PC-9 (cell line): ENCODE data around the gene TSPYL2. TPM values are rescaled to one million over a fixed set of nuclear protein-coding genes. Genes with fewer than 3 reads are reported as not detected.

ENCODE experiments used
- BruUV-seq: library from RNA; stranded (reverse); fragments of 400-500 nt; replicated peaks from 2 replicates; lab custom pipeline; 2021; lab: Mats Ljungman, UMichigan
- CTCF ChIA-PET: fragments of 300-600 bp; sonication (Branson Sonifier 250); formaldehyde crosslinking; loops from one replicate; lab custom pipeline; 2022; ENCODE audit warnings: antibody characterized with exemption; lab: Charles Lee
- POLR2A ChIA-PET: fragments of 300-600 bp; sonication (Branson Sonifier 250); formaldehyde crosslinking; loops from one replicate; lab custom pipeline; 2022; ENCODE audit warnings: antibody characterized with exemption; ENCODE audit not compliant: unreplicated experiment; lab: Charles Lee
- DNase-seq, 2 experiments: peaks; one replicate each; pipeline versions ENCODE4 v3.0.0 to v3.0.0-alpha.2; 2015 to 2022; ENCODE audit warnings: mixed read lengths in 1 of 2
- H2AFZ ChIP-seq: fragments of 200-600 bp; sonication (generic); 2 replicates; pipeline ENCODE4 v1.8.1; 2017; ENCODE audit warnings: antibody characterized with exemption
- H3F3A ChIP-seq: fragments of 200-600 bp; sonication (generic); 2 replicates; pipeline ENCODE4 v1.8.1; 2017; ENCODE audit warnings: antibody characterized with exemption, mild to moderate bottlenecking, low read depth; ENCODE audit not compliant: insufficient read depth
- H3K27ac ChIP-seq: fragments of 200-600 bp; sonication (generic); 2 replicates; pipeline ENCODE4 v1.6.1; 2016; ENCODE audit warnings: mixed run types
- H3K27me3 ChIP-seq: fragments of 200-600 bp; sonication (generic); 2 replicates; pipeline ENCODE4 v1.6.1; 2016; ENCODE audit warnings: low read depth, mixed run types; ENCODE audit not compliant: insufficient read depth
- H3K36me3 ChIP-seq: fragments of 200-600 bp; sonication (generic); 2 replicates; pipeline ENCODE4 v1.6.1; 2016; ENCODE audit warnings: low read depth, mixed run types
- H3K4me1 ChIP-seq: fragments of 200-600 bp; sonication (generic); replicated peaks from 2 replicates; pipeline ENCODE4 v1.6.1; 2016; ENCODE audit warnings: mixed run types; ENCODE audit not compliant: insufficient read depth
- H3K4me2 ChIP-seq: fragments of 200-600 bp; sonication (generic); 2 replicates; pipeline ENCODE4 v1.6.1; 2017; ENCODE audit warnings: mixed run types
- H3K4me3 ChIP-seq: fragments of 200-600 bp; sonication (generic); 2 replicates; pipeline ENCODE4 v1.6.1; 2016; ENCODE audit warnings: mixed run types
- H3K79me2 ChIP-seq: fragments of 200-600 bp; sonication (generic); 2 replicates; pipeline ENCODE4 v1.6.1; 2017; ENCODE audit warnings: low read depth, mixed run types
- H3K9me2 ChIP-seq: fragments of 200-600 bp; sonication (generic); 2 replicates; pipeline ENCODE4 v1.8.1; 2017; ENCODE audit warnings: mild to moderate bottlenecking; ENCODE audit not compliant: insufficient read depth
- H3K9me3 ChIP-seq: fragments of 200-600 bp; sonication (generic); 2 replicates; pipeline ENCODE4 v1.8.1; 2016; ENCODE audit warnings: low read depth; ENCODE audit not compliant: insufficient read depth
- H4K20me1 ChIP-seq: fragments of 200-600 bp; sonication (generic); 2 replicates; pipeline ENCODE4 v1.8.1; 2017; ENCODE audit not compliant: insufficient read depth
- EZH2 ChIP-seq: fragments of 200-600 bp; sonication (generic); IDR thresholded peaks from 2 replicates; pipeline ENCODE4 v1.8.0; 2017; ENCODE audit warnings: antibody characterized with exemption, low read depth
- intact Hi-C: fragments of 100-400 bp; cut with micrococcal nuclease; formaldehyde crosslinking; loops from one replicate; pipeline ENCODE4 v1.10.0; 2022; ENCODE audit not compliant: unreplicated experiment
- total RNA-seq: library from RNA; stranded (reverse); gene quantifications from 2 replicates; pipeline ENCODE4 v1.2.3, GENCODE V29; 2021
- TF ChIP-seq, protein P1 (sequence below): fragments of 200-600 bp; sonication (generic); conservative IDR thresholded peaks from 2 replicates; pipeline ENCODE4 v1.6.1; 2017; ENCODE audit warnings: mixed run types, antibody characterized with exemption, mild to moderate bottlenecking, moderate library complexity

The TSPYL2 gene
- total RNA-seq, 1 experiment from 2014 or later, result 26.0 TPM

DNA sequence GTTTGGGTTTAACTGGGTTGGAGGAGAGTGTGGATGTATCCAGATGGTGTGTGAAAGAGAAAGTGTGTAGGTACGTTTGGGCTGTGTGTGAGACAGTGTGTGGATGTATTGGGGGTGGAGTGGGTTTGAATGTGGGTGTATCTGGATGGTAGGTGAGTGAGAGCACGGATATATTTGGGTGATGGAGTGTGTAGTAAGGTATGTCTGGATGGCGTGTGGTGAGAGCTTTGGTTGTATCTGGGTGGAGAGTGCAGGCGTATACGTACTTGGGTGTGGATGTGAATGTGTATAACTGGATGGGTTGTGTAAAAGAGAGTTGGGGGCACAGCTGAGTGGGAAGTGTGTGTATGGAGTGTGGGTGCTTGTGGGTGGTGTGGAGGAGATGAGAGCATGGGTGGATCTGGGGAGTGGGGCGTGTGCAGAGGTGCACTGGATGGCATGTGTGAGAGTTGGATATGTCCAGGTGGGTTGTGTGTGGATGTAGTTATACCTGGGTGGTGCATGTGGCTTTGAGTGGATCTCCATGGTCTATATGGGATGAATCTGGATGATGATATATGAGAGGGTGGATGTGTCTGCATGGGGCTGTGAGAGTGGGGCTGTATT lies 26.8 kb upstream of the TSPYL2 start:
- H3K4me1 ChIP-seq, result no peaks in the 10 kb centered on the region
- TF ChIP-seq, protein P1, sequence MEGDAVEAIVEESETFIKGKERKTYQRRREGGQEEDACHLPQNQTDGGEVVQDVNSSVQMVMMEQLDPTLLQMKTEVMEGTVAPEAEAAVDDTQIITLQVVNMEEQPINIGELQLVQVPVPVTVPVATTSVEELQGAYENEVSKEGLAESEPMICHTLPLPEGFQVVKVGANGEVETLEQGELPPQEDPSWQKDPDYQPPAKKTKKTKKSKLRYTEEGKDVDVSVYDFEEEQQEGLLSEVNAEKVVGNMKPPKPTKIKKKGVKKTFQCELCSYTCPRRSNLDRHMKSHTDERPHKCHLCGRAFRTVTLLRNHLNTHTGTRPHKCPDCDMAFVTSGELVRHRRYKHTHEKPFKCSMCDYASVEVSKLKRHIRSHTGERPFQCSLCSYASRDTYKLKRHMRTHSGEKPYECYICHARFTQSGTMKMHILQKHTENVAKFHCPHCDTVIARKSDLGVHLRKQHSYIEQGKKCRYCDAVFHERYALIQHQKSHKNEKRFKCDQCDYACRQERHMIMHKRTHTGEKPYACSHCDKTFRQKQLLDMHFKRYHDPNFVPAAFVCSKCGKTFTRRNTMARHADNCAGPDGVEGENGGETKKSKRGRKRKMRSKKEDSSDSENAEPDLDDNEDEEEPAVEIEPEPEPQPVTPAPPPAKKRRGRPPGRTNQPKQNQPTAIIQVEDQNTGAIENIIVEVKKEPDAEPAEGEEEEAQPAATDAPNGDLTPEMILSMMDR, result no peak
- TF ChIP-seq EZH2, result no peak
- intact Hi-C loops, result no loop called here
- H3K27me3 ChIP-seq, result no peaks in the 10 kb centered on the region
- no peak overlapping the region for H3K4me3 ChIP-seq
- no peak overlapping the region for H2AFZ ChIP-seq
- no peak overlapping the region for H3K4me2 ChIP-seq
- H3K27ac ChIP-seq, result no peak overlapping the region
- no peaks in the 10 kb centered on the region for H3K9me2 ChIP-seq
- no peaks in the 10 kb centered on the region for H3F3A ChIP-seq
- no peaks in the 10 kb centered on the region for H4K20me1 ChIP-seq
- BruUV-seq, result no TSS peak
- DNase-seq, result no peak
- H3K79me2 ChIP-seq, result no peaks in the 10 kb centered on the region
- ChIA-PET CTCF (no interaction called here), POLR2A (no interaction called here)
- no peaks in the 10 kb centered on the region for H3K36me3 ChIP-seq
- H3K9me3 ChIP-seq, result no peaks in the 10 kb centered on the region

DNA sequence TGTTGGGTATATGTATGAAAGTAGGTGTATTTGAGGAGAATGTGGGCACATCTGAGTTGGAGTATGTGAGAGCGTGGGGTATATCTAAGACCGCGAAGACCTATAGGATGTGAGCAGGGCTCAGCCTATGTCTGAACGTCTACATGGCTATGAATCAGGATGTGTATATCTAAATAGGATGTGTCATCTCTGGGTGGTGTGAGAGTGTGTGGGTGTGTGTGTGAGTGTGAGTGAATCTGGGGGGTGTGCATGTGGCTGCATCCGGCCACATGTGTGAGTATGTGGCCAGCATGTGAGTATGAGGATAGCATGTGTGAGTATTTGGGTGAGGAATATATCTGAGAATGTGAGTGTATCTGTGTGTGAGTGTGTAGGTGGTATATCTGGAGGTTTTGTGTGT lies 25.9 kb upstream of the TSPYL2 start:
- H4K20me1 ChIP-seq, result no peaks in the 10 kb centered on the region
- no TSS peak for BruUV-seq
- no peaks in the 10 kb centered on the region for H3K36me3 ChIP-seq
- no peaks in the 10 kb centered on the region for H3K27me3 ChIP-seq
- no peak overlapping the region for H3K4me3 ChIP-seq
- DNase-seq, result no peak
- no peaks in the 10 kb centered on the region for H3K4me1 ChIP-seq
- TF ChIP-seq, protein P1, result no peak
- no peak for TF ChIP-seq EZH2
- POLR2A ChIA-PET, result no interaction called here
- CTCF ChIA-PET, result no interaction called here
- H3K27ac ChIP-seq, result no peak overlapping the region
- H3F3A ChIP-seq, result no peaks in the 10 kb centered on the region
- H3K4me2 ChIP-seq, result no peak overlapping the region
- H3K79me2 ChIP-seq, result no peaks in the 10 kb centered on the region
- H3K9me2 ChIP-seq, result no peaks in the 10 kb centered on the region
- H2AFZ ChIP-seq, result no peak overlapping the region
- intact Hi-C loops, result no loop called here
- no peaks in the 10 kb centered on the region for H3K9me3 ChIP-seq

DNA sequence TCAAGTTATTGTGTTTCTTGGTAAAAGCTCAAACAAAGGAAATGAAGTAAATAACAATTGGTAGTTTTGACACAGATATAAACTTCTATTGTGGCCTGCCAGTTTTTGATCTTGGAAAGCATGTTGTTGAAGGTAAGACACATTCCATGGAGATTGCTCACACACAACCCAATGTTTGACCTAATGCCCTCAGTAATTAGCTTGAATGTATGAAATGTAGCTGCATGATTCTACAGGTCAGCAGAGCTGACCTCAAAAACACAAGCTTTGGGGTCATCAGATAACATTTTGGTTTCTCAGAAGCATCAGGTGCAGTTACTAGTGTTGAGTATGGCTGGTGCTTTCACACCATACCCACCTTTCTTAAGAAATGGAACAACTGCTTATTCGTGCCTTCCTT lies 17.1 kb upstream of the TSPYL2 start:
- H3F3A ChIP-seq, result no peaks in the 10 kb centered on the region
- TF ChIP-seq, protein P1, result no peak
- TF ChIP-seq EZH2, result no peak
- ChIA-PET CTCF (no interaction called here), POLR2A (no interaction called here)
- H3K79me2 ChIP-seq, result no peaks in the 10 kb centered on the region
- no peak overlapping the region for H3K4me2 ChIP-seq
- no peak overlapping the region for H3K4me3 ChIP-seq
- BruUV-seq, result no TSS peak
- no peak overlapping the region for H3K27ac ChIP-seq
- peak in 1 of 2 experiments; percentile 37 for DNase-seq
- no peaks in the 10 kb centered on the region for H3K9me2 ChIP-seq
- H2AFZ ChIP-seq, result no peak overlapping the region
- intact Hi-C loops, result no loop called here
- H3K36me3 ChIP-seq, result no peaks in the 10 kb centered on the region
- H3K27me3 ChIP-seq, result no peaks in the 10 kb centered on the region
- no peaks in the 10 kb centered on the region for H4K20me1 ChIP-seq
- no peaks in the 10 kb centered on the region for H3K4me1 ChIP-seq
- no peaks in the 10 kb centered on the region for H3K9me3 ChIP-seq
